ENCODE data around the gene PASK. TPM values are rescaled to one million over a fixed set of nuclear protein-coding genes. Genes with fewer than 3 reads are reported as not detected.

Gene PASK
- total RNA-seq, 1 donor from 2014 or later: 64.2 TPM

DNA sequence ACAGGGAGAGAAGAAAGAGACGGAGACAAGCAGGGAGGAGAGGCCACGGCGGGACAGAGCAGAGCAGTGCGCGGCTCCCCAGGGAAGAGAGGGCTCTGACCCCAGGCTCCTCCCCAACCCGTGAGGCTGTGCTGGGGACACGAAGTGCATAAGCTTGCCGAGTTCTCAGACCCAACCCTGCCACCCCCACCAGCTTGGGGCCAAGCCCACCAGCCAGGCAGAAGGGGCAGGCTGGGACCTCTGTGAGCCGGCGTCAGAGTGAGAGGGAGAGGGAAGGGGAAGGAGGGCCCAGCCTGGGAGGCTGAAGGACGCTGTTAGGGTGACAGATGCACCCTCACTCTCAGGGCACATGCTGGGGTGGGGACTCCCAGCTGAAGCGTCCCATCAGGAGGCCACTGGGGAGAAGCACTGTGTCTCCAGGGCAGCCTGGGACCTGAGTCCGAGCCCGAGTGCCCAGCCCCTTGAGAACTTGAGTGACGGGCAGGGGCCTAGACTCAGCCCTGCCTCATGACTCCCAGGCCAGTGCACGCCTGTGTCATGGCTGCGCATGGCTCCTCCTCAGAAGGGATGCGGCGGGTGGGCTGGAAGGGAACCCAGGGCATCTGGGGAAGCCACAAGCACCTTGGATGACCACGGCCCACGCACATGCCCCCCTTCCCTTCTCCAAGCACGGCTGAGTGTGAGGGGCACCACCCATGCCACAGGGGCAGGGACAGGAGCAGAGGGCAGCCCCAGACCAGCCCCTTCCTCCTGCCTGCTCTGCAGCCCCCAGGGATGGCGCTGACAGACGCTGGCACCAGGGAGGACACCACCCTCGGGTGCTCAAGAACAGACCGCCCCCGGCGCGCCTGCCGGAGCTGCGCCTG is 78.2 kb downstream of the PASK start:
- Mint-ChIP-seq H3K9me3 (no peaks in the 10 kb centered on the region), H3K4me1 (no peaks in the 10 kb centered on the region)

GRCh38 chr2:241070361-241070760 is 78.9 kb downstream of the PASK start:
- Mint-ChIP-seq H3K27ac (ENCODE audit: unreplicated experiment) (no peak overlapping the region), H3K27me3 (ENCODE audit: low read depth) (peaks cover 5% of the 10 kb centered on the region), H3K4me3 (no peak overlapping the region), H3K36me3 (ENCODE audit: low read depth) (no peaks in the 10 kb centered on the region), H3K9me3 (no peaks in the 10 kb centered on the region), H3K4me1 (no peaks in the 10 kb centered on the region)
- TF ChIP-seq CTCF (conservative IDR thresholded peaks at IDR 0.05): no peak
- no peak for DNase-seq (ENCODE audit: low read depth, low spot score)

More for the DNA sequence above, 78.2 kb downstream of the PASK start:
- Mint-ChIP-seq H3K36me3 (ENCODE audit: low read depth) (no peaks in the 10 kb centered on the region), H3K27me3 (ENCODE audit: low read depth) (peaks cover 3% of the 10 kb centered on the region), H3K27ac (ENCODE audit: unreplicated experiment) (no peak overlapping the region), H3K4me3 (no peak overlapping the region)
- TF ChIP-seq CTCF (conservative IDR thresholded peaks at IDR 0.05): no peak
- DNase-seq (ENCODE audit: low read depth, low spot score): no peak

DNA sequence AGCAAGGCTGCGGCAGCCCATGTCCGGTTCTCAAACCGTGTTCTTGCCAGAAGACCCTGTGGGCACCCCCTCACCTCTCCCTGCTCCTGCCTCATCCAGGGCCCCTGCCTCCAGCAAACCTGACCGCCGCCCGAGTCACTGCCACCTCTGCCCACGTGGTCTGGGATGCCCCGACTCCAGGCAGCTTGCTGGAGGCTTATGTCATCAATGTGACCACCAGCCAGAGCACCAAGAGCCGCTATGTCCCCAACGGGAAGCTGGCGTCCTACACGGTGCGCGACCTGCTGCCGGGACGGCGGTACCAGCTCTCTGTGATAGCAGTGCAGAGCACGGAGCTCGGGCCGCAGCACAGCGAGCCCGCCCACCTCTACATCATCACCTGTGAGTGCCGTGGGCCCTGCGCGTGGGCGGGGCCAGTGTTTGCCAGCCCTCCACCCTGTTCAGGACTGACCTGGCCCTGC is 79.4 kb downstream of the PASK start:
- H3K4me3 Mint-ChIP-seq: no peak overlapping the region
- TF ChIP-seq CTCF (conservative IDR thresholded peaks at IDR 0.05): no peak
- peaks cover 9% of the 10 kb centered on the region for H3K27me3 Mint-ChIP-seq (ENCODE audit: low read depth)
- H3K4me1 Mint-ChIP-seq: no peaks in the 10 kb centered on the region
- no peaks in the 10 kb centered on the region for H3K9me3 Mint-ChIP-seq
- DNase-seq (ENCODE audit: low read depth, low spot score): no peak
- H3K36me3 Mint-ChIP-seq (ENCODE audit: low read depth): no peaks in the 10 kb centered on the region
- H3K27ac Mint-ChIP-seq (ENCODE audit: unreplicated experiment): no peak overlapping the region

DNA sequence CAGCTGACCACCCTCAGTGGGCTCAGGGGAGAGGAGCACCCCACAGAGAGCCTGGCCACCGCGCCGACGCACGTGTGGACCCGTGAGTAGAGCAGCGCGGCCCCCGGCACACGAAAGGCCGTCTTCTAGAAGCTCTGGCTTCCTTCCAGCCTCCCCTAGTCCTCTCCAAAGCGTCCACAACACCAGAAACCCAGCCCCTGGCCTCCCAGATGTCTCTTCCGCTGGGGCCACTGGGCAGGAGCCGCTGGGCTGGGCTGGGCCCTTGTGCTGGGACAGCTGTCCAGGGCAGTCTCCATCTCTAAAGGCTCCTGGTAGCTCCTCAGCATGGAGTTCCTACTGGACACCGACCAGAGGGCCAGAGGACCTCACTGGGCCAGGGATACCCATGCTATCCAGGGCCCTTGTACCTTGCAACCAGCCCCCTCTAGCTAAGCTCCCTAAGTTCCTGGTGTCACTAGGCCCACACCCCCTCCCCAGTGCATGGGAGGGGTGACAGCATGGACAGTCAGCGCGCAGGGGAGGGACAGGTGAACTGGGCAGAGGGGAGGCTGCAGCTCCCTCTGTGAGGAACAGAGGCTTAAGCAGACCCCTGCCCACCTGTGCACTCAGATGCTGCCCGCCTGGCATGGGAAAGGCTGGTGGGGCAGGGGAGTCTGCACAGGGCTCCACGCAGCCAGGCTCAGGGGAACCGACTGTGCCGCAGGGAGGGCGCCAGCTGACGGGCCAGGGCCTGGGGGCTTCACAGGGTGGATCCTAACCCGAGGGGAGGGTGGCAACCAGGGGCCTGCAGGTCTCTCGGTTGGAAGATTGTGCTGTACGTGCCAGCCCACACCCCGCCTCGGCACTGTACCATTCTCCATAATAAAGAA is 80.1 kb downstream of the PASK start:
- H3K27me3 Mint-ChIP-seq (ENCODE audit: low read depth): peaks cover 11% of the 10 kb centered on the region
- H3K27ac Mint-ChIP-seq (ENCODE audit: unreplicated experiment): no peak overlapping the region
- H3K9me3 Mint-ChIP-seq: no peaks in the 10 kb centered on the region
- no peaks in the 10 kb centered on the region for H3K4me1 Mint-ChIP-seq
- no peak for TF ChIP-seq CTCF (conservative IDR thresholded peaks at IDR 0.05)
- DNase-seq (ENCODE audit: low read depth, low spot score): no peak
- H3K4me3 Mint-ChIP-seq: no peak overlapping the region
- no peaks in the 10 kb centered on the region for H3K36me3 Mint-ChIP-seq (ENCODE audit: low read depth)

GRCh38 chr2:241068136-241068941 is 80.9 kb downstream of the PASK start:
- Mint-ChIP-seq H3K4me3 (no peak overlapping the region), H3K4me1 (no peaks in the 10 kb centered on the region), H3K36me3 (ENCODE audit: low read depth) (no peaks in the 10 kb centered on the region), H3K9me3 (no peaks in the 10 kb centered on the region), H3K27me3 (ENCODE audit: low read depth) (peaks cover 12% of the 10 kb centered on the region), H3K27ac (ENCODE audit: unreplicated experiment) (no peak overlapping the region)
- no peak for DNase-seq (ENCODE audit: low read depth, low spot score)
- TF ChIP-seq CTCF (conservative IDR thresholded peaks at IDR 0.05): no peak
